PC-3 (cell line): ENCODE measurements around the gene NTF3.

Experiments
- CTCF ChIP-seq: fragments of 300-600 bp; sonication (generic); conservative IDR thresholded peaks from 2 replicates; pipeline ENCODE4 v1.5.1; 2017; ENCODE audit warnings: antibody characterized with exemption, low read depth, mild to moderate bottlenecking, low read length
- EZH2 ChIP-seq: fragments of 300-600 bp; sonication (generic); IDR thresholded peaks from one replicate; pipeline ENCODE4 v1.6.1; 2017; ENCODE audit warnings: antibody characterized with exemption, mild to moderate bottlenecking, low read length; ENCODE audit not compliant: unreplicated experiment

GRCh38 chr12:5391653-5392052 is 40.3 kb upstream of the NTF3 start:
- TF ChIP-seq CTCF (no peak), EZH2 (no peak)
